ENCODE results near the gene MYO7A.
"Not testable (repeated sequence)": the region's sequence is repeated elsewhere in the genome, so short reads cannot be mapped to it uniquely, and the experiment has no call there.

Gene MYO7A

GRCh38 chr11:77093056-77093891 is 34.8 kb upstream of the MYO7A start:
- no peak for DNase-seq (ENCODE audit: low read depth)

GRCh38 chr11:77093987-77094840 is 33.8 kb upstream of the MYO7A start:
- no peak for DNase-seq (ENCODE audit: low read depth)

GRCh38 chr11:77094841-77095365 is 33.1 kb upstream of the MYO7A start:
- DNase-seq (ENCODE audit: low read depth): no peak

GRCh38 chr11:77095551-77096490 is 32.2 kb upstream of the MYO7A start:
- no peak for DNase-seq (ENCODE audit: low read depth)

GRCh38 chr11:77096591-77097019 is 31.4 kb upstream of the MYO7A start:
- no peak for DNase-seq (ENCODE audit: low read depth)

- not testable (repeated sequence) for DNase-seq (ENCODE audit: low read depth)
Observed at GRCh38 chr11:77097180-77097579, 30.9 kb upstream of the MYO7A start.

- no peak for DNase-seq (ENCODE audit: low read depth)
Observed at GRCh38 chr11:77100166-77101042, 27.6 kb upstream of the MYO7A start.

GRCh38 chr11:77101043-77101537 is 27.0 kb upstream of the MYO7A start:
- DNase-seq (ENCODE audit: low read depth): peak; percentile 46

- DNase-seq (ENCODE audit: low read depth): no peak
Observed at GRCh38 chr11:77102246-77103210, 25.5 kb upstream of the MYO7A start, which contains the start of gene OMP. TSS of gene OMP (plus strand) at chr11:77102840. CDS start at chr11:77102840, 0 bp downstream.

GRCh38 chr11:77103319-77103718 is 24.7 kb upstream of the MYO7A start:
- DNase-seq (ENCODE audit: low read depth): no peak

GRCh38 chr11:77104727-77105126 is 23.3 kb upstream of the MYO7A start:
- peak; percentile 78 for DNase-seq (ENCODE audit: low read depth)

- peak; percentile 20 for DNase-seq (ENCODE audit: low read depth)
Observed at GRCh38 chr11:77106321-77106720, 21.7 kb upstream of the MYO7A start.

- no peak for DNase-seq (ENCODE audit: low read depth)
Observed at GRCh38 chr11:77106759-77107158, 21.3 kb upstream of the MYO7A start.

- DNase-seq (ENCODE audit: low read depth): peak; percentile 92
Observed at GRCh38 chr11:77107950-77108349, 20.1 kb upstream of the MYO7A start.

- DNase-seq (ENCODE audit: low read depth): no peak
Observed at GRCh38 chr11:77108436-77108835, 19.6 kb upstream of the MYO7A start.

GRCh38 chr11:77109236-77110019 is 18.6 kb upstream of the MYO7A start:
- peak; percentile 71 for DNase-seq (ENCODE audit: low read depth)

GRCh38 chr11:77110836-77111235 is 17.2 kb upstream of the MYO7A start:
- no peak for DNase-seq (ENCODE audit: low read depth)

GRCh38 chr11:77111277-77111676 is 16.8 kb upstream of the MYO7A start:
- DNase-seq (ENCODE audit: low read depth): no peak

All from amniotic epithelial cell (primary cell).